GM12872 (cell line): ENCODE data around the gene HTR5A.

Experiments
- TF ChIP-seq, protein P1 (sequence below): IDR thresholded peaks from 3 replicates; pipeline ENCODE4 v1.5.1; 2011; ENCODE audit warnings: low read depth, mild to moderate bottlenecking, low read length, moderate library complexity; ENCODE audit not compliant: insufficient read depth

HTR5A gene

DNA sequence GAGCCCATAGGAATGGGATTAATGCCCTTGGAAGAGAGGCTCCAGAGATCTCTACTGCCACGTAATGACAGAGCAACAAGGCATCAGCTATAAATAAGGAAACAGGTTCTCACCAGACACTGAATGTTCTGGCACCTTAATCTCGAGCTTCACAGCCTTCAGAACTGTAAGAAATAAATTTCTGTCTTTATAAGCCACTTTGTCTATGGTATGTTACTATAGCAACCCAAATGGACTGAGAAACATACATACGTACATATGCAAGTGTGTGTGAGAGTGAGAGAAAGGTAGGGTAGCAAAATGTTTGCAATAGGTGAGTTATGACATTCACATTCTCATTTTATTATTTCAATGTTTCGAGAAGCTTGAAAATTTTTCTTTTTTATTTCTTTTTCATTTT, 22.1 kb upstream of the HTR5A start:
- TF ChIP-seq, protein P1, sequence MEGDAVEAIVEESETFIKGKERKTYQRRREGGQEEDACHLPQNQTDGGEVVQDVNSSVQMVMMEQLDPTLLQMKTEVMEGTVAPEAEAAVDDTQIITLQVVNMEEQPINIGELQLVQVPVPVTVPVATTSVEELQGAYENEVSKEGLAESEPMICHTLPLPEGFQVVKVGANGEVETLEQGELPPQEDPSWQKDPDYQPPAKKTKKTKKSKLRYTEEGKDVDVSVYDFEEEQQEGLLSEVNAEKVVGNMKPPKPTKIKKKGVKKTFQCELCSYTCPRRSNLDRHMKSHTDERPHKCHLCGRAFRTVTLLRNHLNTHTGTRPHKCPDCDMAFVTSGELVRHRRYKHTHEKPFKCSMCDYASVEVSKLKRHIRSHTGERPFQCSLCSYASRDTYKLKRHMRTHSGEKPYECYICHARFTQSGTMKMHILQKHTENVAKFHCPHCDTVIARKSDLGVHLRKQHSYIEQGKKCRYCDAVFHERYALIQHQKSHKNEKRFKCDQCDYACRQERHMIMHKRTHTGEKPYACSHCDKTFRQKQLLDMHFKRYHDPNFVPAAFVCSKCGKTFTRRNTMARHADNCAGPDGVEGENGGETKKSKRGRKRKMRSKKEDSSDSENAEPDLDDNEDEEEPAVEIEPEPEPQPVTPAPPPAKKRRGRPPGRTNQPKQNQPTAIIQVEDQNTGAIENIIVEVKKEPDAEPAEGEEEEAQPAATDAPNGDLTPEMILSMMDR, result no peak

- TF ChIP-seq, protein P1, result no peak
Observed at GRCh38 chr7:155051355-155051754, 18.8 kb upstream of the HTR5A start.

DNA sequence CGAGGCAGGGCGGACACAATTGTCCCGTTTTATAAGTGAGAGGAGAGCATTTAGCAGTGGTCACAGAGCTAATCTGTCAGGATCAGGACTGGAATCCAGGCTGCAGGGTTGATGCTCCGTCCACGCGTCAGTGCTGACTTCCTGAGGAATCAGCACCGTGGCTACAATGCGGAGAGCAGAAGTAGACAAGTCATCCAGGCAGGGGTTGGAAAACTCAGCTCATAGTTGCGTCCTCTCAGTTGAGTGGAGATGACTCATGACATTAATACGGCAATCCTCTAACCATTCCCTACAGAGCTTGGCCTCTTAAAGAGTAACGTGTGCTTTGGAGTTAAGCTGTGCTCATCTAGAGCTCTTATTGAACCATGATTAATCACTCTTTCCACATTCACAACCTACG, 17.1 kb upstream of the HTR5A start:
- TF ChIP-seq, protein P1, result no peak

- TF ChIP-seq, protein P1, result no peak
Observed at GRCh38 chr7:155054761-155055160, 15.4 kb upstream of the HTR5A start.

DNA sequence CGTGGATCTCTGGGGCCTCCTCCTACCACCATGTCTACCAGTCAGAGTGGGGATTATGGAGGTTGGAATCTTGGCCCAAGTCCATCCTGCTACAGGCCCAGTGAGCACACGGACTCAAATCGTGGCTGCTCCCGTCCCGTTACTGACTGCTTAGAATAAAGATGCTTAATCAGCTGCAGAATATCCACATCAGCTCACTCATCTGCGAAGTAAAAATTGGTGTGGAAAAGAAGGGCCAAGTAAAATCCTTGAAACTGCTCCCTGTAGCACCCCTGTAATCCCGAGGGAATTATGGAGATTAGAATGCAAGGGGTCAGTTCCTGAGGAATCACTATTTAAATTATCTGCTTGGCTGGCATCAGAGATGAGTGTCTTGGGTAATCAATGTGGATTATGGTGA, 13.0 kb upstream of the HTR5A start:
- TF ChIP-seq, protein P1, result no peak

GRCh38 chr7:155058896-155059295, 11.2 kb upstream of the HTR5A start:
- TF ChIP-seq, protein P1, result no peak

- TF ChIP-seq, protein P1, result no peak
Observed at GRCh38 chr7:155059703-155060102, 10.4 kb upstream of the HTR5A start.

DNA sequence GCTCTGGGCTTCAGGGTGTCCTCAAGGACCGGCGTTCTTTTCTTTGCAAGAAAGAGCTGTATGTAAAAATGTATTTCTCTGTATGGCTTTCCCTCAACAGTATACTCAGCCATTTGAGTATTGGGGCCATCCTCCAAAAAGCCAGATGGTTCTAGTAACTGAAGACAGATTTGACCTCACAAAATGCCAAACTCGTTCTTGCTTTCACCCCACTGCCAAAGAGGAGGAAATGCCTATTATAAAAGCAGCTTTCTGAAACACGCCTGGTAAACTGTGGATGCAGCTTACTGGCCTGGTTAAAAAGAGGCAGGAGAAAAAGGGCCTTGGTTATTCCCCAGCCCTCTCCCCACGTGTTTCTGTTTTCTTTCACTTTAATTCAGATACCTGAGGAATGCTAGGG, 7.7 kb upstream of the HTR5A start:
- TF ChIP-seq, protein P1, result no peak
